SK-N-SH (cell line): Measurements from ENCODE around the gene KCNK4. TPM values are rescaled to one million over a fixed set of nuclear protein-coding genes. Genes with fewer than 3 reads are reported as not detected.

Source experiments
- CTCF ChIA-PET: fragments of 300-600, 350-600 bp; formaldehyde crosslinking; extraction: SDS; loops from one replicate; lab custom pipeline; 2021; lab: Yijun Ruan, JAX
- POLR2A ChIA-PET: fragments of 350-600 bp; sonication (Branson Sonifier 250); formaldehyde crosslinking; extraction: SDS; loops from one replicate; lab custom pipeline; 2020; ENCODE audit warnings: antibody characterized with exemption, inconsistent platforms; lab: Yijun Ruan, JAX
- DNase-seq: peaks from one replicate; pipeline ENCODE4 v3.0.0; 2012
- H2AFZ ChIP-seq: fragments of 200-600 bp; sonication (generic); 2 replicates; pipeline ENCODE4 v1.8.1; 2016; ENCODE audit warnings: antibody characterized with exemption, mild to moderate bottlenecking, low read depth
- H3F3A ChIP-seq: fragments of 200-600 bp; sonication (generic); replicated peaks from 2 replicates; pipeline ENCODE3; 2016; ENCODE audit warnings: antibody characterized with exemption, mild to moderate bottlenecking; ENCODE audit not compliant: insufficient read depth
- H3K27ac ChIP-seq, 2 experiments: fragments of 200-500 bp in 1 of 2; fragments of 200-600 bp in 1 of 2; sonication (Bioruptor generic) in 1 of 2; sonication (generic), shearing (Covaris generic) in 1 of 2; 2 replicates each; pipeline versions ENCODE4 v1.5.1 to v1.6.1; 2014 to 2016; ENCODE audit warnings: low read depth in 2 of 2, inconsistent platforms in 1 of 2, low read length in 1 of 2, mild to moderate bottlenecking in 1 of 2, mixed read lengths in 1 of 2
- H3K27me3 ChIP-seq: fragments of 200-600 bp; sonication (generic), shearing (Covaris generic); 2 replicates; pipeline ENCODE4 v1.6.1; 2016; ENCODE audit warnings: mixed run types; ENCODE audit not compliant: insufficient read depth
- H3K36me3 ChIP-seq, 2 experiments: fragments of 200-500 bp in 1 of 2; fragments of 200-600 bp in 1 of 2; sonication (Bioruptor generic) in 1 of 2; sonication (generic) in 1 of 2; replicated peaks in 1 of 2; 2 replicates each; pipeline versions ENCODE3 to v1.5.1; 2014 to 2016; ENCODE audit warnings: low read length in 1 of 2, mild to moderate bottlenecking in 1 of 2; ENCODE audit not compliant: insufficient read depth in 2 of 2, control insufficient read depth in 1 of 2
- H3K4me1 ChIP-seq, 2 experiments: fragments of 200-500 bp in 1 of 2; fragments of 200-600 bp in 1 of 2; sonication (Bioruptor generic) in 1 of 2; sonication (generic), shearing (Covaris generic) in 1 of 2; 2 replicates each; pipeline versions ENCODE4 v1.5.1 to v1.6.1; 2014 to 2016; ENCODE audit warnings: low read depth in 1 of 2, low read length in 1 of 2, mixed run types in 1 of 2; ENCODE audit not compliant: insufficient read depth in 2 of 2, control insufficient read depth in 1 of 2
- H3K4me2 ChIP-seq: fragments of 200-600 bp; sonication (generic), shearing (Covaris generic); 2 replicates; pipeline ENCODE4 v1.6.1; 2017; ENCODE audit warnings: mixed run types
- H3K4me3 ChIP-seq, 2 experiments: fragments of 200-500 bp in 1 of 2; fragments of 200-600 bp in 1 of 2; sonication (Bioruptor generic) in 1 of 2; sonication (generic), shearing (Covaris generic) in 1 of 2; 2 replicates each; pipeline versions ENCODE4 v1.5.1 to v1.8.1; 2014 to 2016; ENCODE audit warnings: low read depth in 2 of 2, inconsistent platforms in 1 of 2, low read length in 1 of 2, mild to moderate bottlenecking in 1 of 2, mixed read lengths in 1 of 2, moderate library complexity in 1 of 2
- H3K79me2 ChIP-seq: fragments of 200-600 bp; sonication (generic); 2 replicates; pipeline ENCODE4 v1.8.1; 2017; ENCODE audit warnings: mild to moderate bottlenecking; ENCODE audit not compliant: insufficient read depth
- H3K9ac ChIP-seq: fragments of 200-600 bp; sonication (generic); 2 replicates; pipeline ENCODE4 v1.6.1; 2017; ENCODE audit warnings: mixed run types
- H3K9me2 ChIP-seq: fragments of 200-600 bp; sonication (generic); 2 replicates; pipeline ENCODE4 v1.6.1; 2017; ENCODE audit warnings: mixed run types
- H3K9me3 ChIP-seq: fragments of 200-600 bp; sonication (generic); 2 replicates; pipeline ENCODE4 v1.6.1; 2017; ENCODE audit warnings: mixed run types, mild to moderate bottlenecking, moderate library complexity
- H4K20me1 ChIP-seq: fragments of 200-600 bp; sonication (generic); 2 replicates; pipeline ENCODE4 v1.6.1; 2017; ENCODE audit warnings: mild to moderate bottlenecking, mixed run types; ENCODE audit not compliant: insufficient read depth
- ELF1 ChIP-seq: IDR thresholded peaks from 2 replicates; pipeline ENCODE4 v1.4.0; 2012
- GABPA ChIP-seq: IDR thresholded peaks from 2 replicates; pipeline ENCODE4 v1.4.0; 2012; ENCODE audit warnings: low read depth, mild to moderate bottlenecking
- MXI1 ChIP-seq: IDR thresholded peaks from 2 replicates; pipeline ENCODE4 v1.6.1; 2012; ENCODE audit warnings: mild to moderate bottlenecking, low read depth, low read length, improper control_type of control experiment
- POLR2AphosphoS5 ChIP-seq: IDR thresholded peaks from 2 replicates; pipeline ENCODE4 v1.6.1; 2012; ENCODE audit warnings: low read depth, low read length
- TEAD4 ChIP-seq: IDR thresholded peaks from 2 replicates; pipeline ENCODE4 v1.4.0; 2012; ENCODE audit warnings: mild to moderate bottlenecking, borderline replicate concordance; ENCODE audit not compliant: insufficient read depth
- USF1 ChIP-seq: IDR thresholded peaks from 2 replicates; pipeline ENCODE4 v1.4.0; 2012; ENCODE audit warnings: low read depth, borderline replicate concordance
- WGBS: methylation state at CpG from one replicate; pipeline ENCODE4 v1.1.6; 2017; ENCODE audit warnings: low lambda C conversion rate; 5-methylcytosine and 5-hydroxymethylcytosine counted together
- polyA plus RNA-seq, 3 experiments: library from polyadenylated mRNA; depleted of rRNA; stranded (reverse); fragments of >200 nt; gene quantifications; 2 replicates each; pipeline ENCODE4 v1.2.3, GENCODE V29; 2012
- TF ChIP-seq, protein P1 (sequence below): IDR thresholded peaks from 2 replicates; pipeline ENCODE4; 2012
- TF ChIP-seq, protein P2 (sequence below): IDR thresholded peaks from 2 replicates; pipeline ENCODE4 v1.4.0; 2012; ENCODE audit warnings: low read depth, borderline replicate concordance
- TF ChIP-seq, protein P3 (sequence below): IDR thresholded peaks from 2 replicates; pipeline ENCODE4 v1.6.1; 2012; ENCODE audit warnings: mild to moderate bottlenecking, low read depth, low read length, moderate library complexity

The KCNK4 gene
- polyA plus RNA-seq, 1 of the 3 experiments (the other 2 are of a cell fraction) = 0.16 TPM

- no peak overlapping the region for H3K4me2 ChIP-seq
- 93% methylated on average over 28 of the region's 28 CpGs for WGBS
- TF ChIP-seq, protein P1, sequence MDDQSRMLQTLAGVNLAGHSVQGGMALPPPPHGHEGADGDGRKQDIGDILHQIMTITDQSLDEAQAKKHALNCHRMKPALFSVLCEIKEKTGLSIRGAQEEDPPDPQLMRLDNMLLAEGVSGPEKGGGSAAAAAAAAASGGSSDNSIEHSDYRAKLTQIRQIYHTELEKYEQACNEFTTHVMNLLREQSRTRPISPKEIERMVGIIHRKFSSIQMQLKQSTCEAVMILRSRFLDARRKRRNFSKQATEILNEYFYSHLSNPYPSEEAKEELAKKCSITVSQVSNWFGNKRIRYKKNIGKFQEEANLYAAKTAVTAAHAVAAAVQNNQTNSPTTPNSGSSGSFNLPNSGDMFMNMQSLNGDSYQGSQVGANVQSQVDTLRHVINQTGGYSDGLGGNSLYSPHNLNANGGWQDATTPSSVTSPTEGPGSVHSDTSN = no peak
- TF ChIP-seq, protein P2, sequence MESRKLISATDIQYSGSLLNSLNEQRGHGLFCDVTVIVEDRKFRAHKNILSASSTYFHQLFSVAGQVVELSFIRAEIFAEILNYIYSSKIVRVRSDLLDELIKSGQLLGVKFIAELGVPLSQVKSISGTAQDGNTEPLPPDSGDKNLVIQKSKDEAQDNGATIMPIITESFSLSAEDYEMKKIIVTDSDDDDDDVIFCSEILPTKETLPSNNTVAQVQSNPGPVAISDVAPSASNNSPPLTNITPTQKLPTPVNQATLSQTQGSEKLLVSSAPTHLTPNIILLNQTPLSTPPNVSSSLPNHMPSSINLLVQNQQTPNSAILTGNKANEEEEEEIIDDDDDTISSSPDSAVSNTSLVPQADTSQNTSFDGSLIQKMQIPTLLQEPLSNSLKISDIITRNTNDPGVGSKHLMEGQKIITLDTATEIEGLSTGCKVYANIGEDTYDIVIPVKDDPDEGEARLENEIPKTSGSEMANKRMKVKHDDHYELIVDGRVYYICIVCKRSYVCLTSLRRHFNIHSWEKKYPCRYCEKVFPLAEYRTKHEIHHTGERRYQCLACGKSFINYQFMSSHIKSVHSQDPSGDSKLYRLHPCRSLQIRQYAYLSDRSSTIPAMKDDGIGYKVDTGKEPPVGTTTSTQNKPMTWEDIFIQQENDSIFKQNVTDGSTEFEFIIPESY = no peak
- TF ChIP-seq USF1 = no peak
- TF ChIP-seq ELF1 = no peak
- no peak for TF ChIP-seq GABPA
- no peak for TF ChIP-seq TEAD4
- no peak for TF ChIP-seq MXI1
- TF ChIP-seq POLR2AphosphoS5 = no peak
- TF ChIP-seq, protein P3, sequence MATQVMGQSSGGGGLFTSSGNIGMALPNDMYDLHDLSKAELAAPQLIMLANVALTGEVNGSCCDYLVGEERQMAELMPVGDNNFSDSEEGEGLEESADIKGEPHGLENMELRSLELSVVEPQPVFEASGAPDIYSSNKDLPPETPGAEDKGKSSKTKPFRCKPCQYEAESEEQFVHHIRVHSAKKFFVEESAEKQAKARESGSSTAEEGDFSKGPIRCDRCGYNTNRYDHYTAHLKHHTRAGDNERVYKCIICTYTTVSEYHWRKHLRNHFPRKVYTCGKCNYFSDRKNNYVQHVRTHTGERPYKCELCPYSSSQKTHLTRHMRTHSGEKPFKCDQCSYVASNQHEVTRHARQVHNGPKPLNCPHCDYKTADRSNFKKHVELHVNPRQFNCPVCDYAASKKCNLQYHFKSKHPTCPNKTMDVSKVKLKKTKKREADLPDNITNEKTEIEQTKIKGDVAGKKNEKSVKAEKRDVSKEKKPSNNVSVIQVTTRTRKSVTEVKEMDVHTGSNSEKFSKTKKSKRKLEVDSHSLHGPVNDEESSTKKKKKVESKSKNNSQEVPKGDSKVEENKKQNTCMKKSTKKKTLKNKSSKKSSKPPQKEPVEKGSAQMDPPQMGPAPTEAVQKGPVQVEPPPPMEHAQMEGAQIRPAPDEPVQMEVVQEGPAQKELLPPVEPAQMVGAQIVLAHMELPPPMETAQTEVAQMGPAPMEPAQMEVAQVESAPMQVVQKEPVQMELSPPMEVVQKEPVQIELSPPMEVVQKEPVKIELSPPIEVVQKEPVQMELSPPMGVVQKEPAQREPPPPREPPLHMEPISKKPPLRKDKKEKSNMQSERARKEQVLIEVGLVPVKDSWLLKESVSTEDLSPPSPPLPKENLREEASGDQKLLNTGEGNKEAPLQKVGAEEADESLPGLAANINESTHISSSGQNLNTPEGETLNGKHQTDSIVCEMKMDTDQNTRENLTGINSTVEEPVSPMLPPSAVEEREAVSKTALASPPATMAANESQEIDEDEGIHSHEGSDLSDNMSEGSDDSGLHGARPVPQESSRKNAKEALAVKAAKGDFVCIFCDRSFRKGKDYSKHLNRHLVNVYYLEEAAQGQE = no peak
Measured at GRCh38 chr11:64344787-64345186, 53.7 kb downstream of the KCNK4 start.

More at GRCh38 chr11:64344787-64345186, 53.7 kb downstream of the KCNK4 start:
- no peak for DNase-seq
- Histone ChIP-seq H3K27me3 (no peaks in the 10 kb centered on the region), H3K79me2 (no peaks in the 10 kb centered on the region), H3F3A (no peaks in the 10 kb centered on the region), H3K9ac (no peak overlapping the region), H3K9me2 (no peaks in the 10 kb centered on the region), H3K9me3 (no peaks in the 10 kb centered on the region), H3K4me1 (no peaks in the 10 kb centered on the region; a peak in 1 of 4 replicates), H3K4me3 (no peak overlapping the region), H3K27ac (no peak overlapping the region), H4K20me1 (no peaks in the 10 kb centered on the region), H3K36me3 (no peaks in the 10 kb centered on the region), H2AFZ (no peak overlapping the region)
- POLR2A ChIA-PET = no interaction called here
- CTCF ChIA-PET = interaction anchor here (0.7 to 5.7 kb wide), 7 partner anchors 10 to 105 kb away, joined by 3 to 42 read pairs (median 3); partner anchors contain the start of genes ESRRA and PLCB3
